GM21717 (cell line): Measurements from ENCODE around the gene STAG3.
"Not testable (repeated sequence)": the region's sequence is repeated elsewhere in the genome, so short reads cannot be mapped to it uniquely, and the experiment has no call there.

ENCODE experiments used
- ATAC-seq: cut with Tn5 transposase; IDR thresholded peaks from one replicate; pipeline ENCODE4 v1.9.1; 2021; ENCODE audit warnings: mild to moderate bottlenecking, moderate library complexity; ENCODE audit not compliant: unreplicated experiment

The STAG3 gene

GRCh38 chr7:100210805-100211204 is 33.1 kb downstream of the STAG3 start:
- ATAC-seq = no peak

GRCh38 chr7:100211342-100211780 is 33.6 kb downstream of the STAG3 start:
- peak; percentile 45 for ATAC-seq

- no peak for ATAC-seq
Observed at GRCh38 chr7:100212631-100213286, 35.0 kb downstream of the STAG3 start.

GRCh38 chr7:100213672-100214071 is 36.0 kb downstream of the STAG3 start:
- ATAC-seq = no peak

GRCh38 chr7:100214356-100214755 is 36.6 kb downstream of the STAG3 start:
- not testable (repeated sequence) for ATAC-seq

GRCh38 chr7:100215895-100216294 is 38.2 kb downstream of the STAG3 start:
- ATAC-seq = no peak

GRCh38 chr7:100217934-100218333 is 40.2 kb downstream of the STAG3 start:
- not testable (repeated sequence) for ATAC-seq

GRCh38 chr7:100219271-100219737 is 41.6 kb downstream of the STAG3 start:
- ATAC-seq = no peak

GRCh38 chr7:100219801-100220585 is 42.3 kb downstream of the STAG3 start, which contains the start of gene PVRIG:
Gene PVRIG, plus strand, starts transcription at chr7:100219949. Its CDS starts 22 bp downstream, at chr7:100219971.
- ATAC-seq = not testable (repeated sequence)

GRCh38 chr7:100220586-100221230 is 43.0 kb downstream of the STAG3 start:
- peak; percentile 11 for ATAC-seq

- peak; percentile 48 for ATAC-seq
Observed at GRCh38 chr7:100221231-100221718, 43.6 kb downstream of the STAG3 start.

GRCh38 chr7:100221767-100222444 is 44.2 kb downstream of the STAG3 start:
- ATAC-seq = no peak

GRCh38 chr7:100222445-100223132 is 44.9 kb downstream of the STAG3 start:
- ATAC-seq = no peak

GRCh38 chr7:100223376-100223927 is 45.7 kb downstream of the STAG3 start:
- not testable (repeated sequence) for ATAC-seq

GRCh38 chr7:100224891-100225290 is 47.2 kb downstream of the STAG3 start:
- ATAC-seq = not testable (repeated sequence)

- not testable (repeated sequence) for ATAC-seq
Observed at GRCh38 chr7:100234660-100235317, 57.1 kb downstream of the STAG3 start.

GRCh38 chr7:100239975-100240374 is 62.3 kb downstream of the STAG3 start:
- ATAC-seq = not testable (repeated sequence)

GRCh38 chr7:100243385-100243784 is 65.7 kb downstream of the STAG3 start:
- ATAC-seq = peak; percentile 57

- ATAC-seq = not testable (repeated sequence)
Observed at GRCh38 chr7:100244988-100245605, 67.4 kb downstream of the STAG3 start.
